HL-60 (cell line): ENCODE results near the gene MUC3A.
"Not testable (repeated sequence)": the region's sequence is repeated elsewhere in the genome, so short reads cannot be mapped to it uniquely, and the experiment has no call there.

Experiments used
- DNase-seq, 2 experiments: peaks; one replicate each; pipeline ENCODE4 v3.0.0-alpha.2; 2010 to 2020; ENCODE audit warnings: low read depth in 1 of 2, low spot score in 1 of 2
- H3K27ac ChIP-seq: fragments of 250-450 bp; sonication (Bioruptor Pico); replicated peaks from 2 replicates; pipeline ENCODE4 v1.5.1; 2020; ENCODE audit warnings: mild to moderate bottlenecking, moderate library complexity
- H3K27me3 ChIP-seq: fragments of 250-450 bp; sonication (Bioruptor Pico); 2 replicates; pipeline ENCODE4 v1.5.1; 2021; ENCODE audit warnings: mild to moderate bottlenecking, moderate library complexity; ENCODE audit not compliant: insufficient read depth, poor library complexity, severe bottlenecking
- H3K4me3 ChIP-seq: replicated peaks from 2 replicates; pipeline ENCODE4 v1.5.1; 2011; ENCODE audit warnings: mild to moderate bottlenecking, control low read depth, low read length; ENCODE audit not compliant: insufficient read depth
- GABPA ChIP-seq: IDR thresholded peaks from 2 replicates; pipeline ENCODE4 v1.6.1; 2012; ENCODE audit warnings: low read depth
- POLR2AphosphoS5 ChIP-seq: IDR thresholded peaks from 2 replicates; pipeline ENCODE4 v1.6.1; 2012; ENCODE audit warnings: low read depth
- SPI1 ChIP-seq: IDR thresholded peaks from 2 replicates; pipeline ENCODE4 v1.6.1; 2012; ENCODE audit warnings: low read depth, mild to moderate bottlenecking, borderline replicate concordance
- TF ChIP-seq, protein P1 (sequence below): IDR thresholded peaks from 2 replicates; pipeline ENCODE4 v1.6.1; 2012; ENCODE audit warnings: low read depth; ENCODE audit not compliant: insufficient replicate concordance
- TF ChIP-seq, protein P2 (sequence below): IDR thresholded peaks from one replicate; pipeline ENCODE4 v1.5.1; 2011; ENCODE audit warnings: low read length, control low read depth, inconsistent platforms; ENCODE audit not compliant: insufficient read depth

The MUC3A gene

DNA sequence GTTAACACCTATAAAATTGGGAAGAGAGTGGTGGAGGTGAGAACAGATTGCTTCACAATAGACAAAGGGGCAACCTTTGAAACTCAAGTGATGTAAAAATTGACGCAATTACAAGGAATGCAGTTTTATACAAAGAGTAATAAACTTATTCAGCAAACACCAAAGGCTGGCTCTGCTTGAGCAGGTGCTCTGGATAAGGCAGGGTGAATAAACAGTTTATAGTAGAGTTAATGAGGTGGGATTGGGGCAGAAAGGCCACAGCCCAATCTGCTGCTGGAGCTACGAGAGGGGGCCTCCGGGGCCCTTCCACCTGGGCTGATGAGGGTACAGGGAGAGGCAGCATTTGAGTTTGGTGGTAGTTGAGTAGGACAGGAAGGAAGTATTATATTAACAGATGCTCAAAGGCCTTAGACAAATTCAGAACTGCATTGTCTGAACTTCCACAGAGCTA lies 26.1 kb downstream of the MUC3A start:
- DNase-seq = no peak
- TF ChIP-seq GABPA = no peak
- no peak overlapping the region for H3K27ac ChIP-seq
- H3K4me3 ChIP-seq = no peak overlapping the region
- peaks cover 8% of the 10 kb centered on the region for H3K27me3 ChIP-seq

DNA sequence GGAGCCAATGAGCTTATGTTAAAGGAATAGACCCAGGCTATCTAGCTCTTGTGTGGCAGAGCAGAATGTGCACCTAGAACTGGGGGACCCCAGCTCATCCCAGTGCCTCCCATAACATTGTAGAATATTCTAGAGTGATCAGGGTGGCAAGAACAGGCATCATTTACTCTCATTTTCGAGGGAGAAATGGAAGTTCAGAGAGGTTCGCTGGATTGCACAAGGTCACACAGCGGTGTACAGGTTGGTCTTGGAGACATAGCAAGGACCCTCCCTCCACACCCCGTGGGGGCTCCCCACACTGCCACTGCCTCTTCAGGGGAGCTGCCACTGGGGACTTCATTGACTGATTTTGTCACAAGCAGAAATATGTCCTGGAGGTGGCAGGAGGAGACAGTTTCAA lies 29.0 kb downstream of the MUC3A start:
- TF ChIP-seq GABPA (no peak), POLR2AphosphoS5 (no peak), SPI1 (no peak)
- TF ChIP-seq, protein P1, sequence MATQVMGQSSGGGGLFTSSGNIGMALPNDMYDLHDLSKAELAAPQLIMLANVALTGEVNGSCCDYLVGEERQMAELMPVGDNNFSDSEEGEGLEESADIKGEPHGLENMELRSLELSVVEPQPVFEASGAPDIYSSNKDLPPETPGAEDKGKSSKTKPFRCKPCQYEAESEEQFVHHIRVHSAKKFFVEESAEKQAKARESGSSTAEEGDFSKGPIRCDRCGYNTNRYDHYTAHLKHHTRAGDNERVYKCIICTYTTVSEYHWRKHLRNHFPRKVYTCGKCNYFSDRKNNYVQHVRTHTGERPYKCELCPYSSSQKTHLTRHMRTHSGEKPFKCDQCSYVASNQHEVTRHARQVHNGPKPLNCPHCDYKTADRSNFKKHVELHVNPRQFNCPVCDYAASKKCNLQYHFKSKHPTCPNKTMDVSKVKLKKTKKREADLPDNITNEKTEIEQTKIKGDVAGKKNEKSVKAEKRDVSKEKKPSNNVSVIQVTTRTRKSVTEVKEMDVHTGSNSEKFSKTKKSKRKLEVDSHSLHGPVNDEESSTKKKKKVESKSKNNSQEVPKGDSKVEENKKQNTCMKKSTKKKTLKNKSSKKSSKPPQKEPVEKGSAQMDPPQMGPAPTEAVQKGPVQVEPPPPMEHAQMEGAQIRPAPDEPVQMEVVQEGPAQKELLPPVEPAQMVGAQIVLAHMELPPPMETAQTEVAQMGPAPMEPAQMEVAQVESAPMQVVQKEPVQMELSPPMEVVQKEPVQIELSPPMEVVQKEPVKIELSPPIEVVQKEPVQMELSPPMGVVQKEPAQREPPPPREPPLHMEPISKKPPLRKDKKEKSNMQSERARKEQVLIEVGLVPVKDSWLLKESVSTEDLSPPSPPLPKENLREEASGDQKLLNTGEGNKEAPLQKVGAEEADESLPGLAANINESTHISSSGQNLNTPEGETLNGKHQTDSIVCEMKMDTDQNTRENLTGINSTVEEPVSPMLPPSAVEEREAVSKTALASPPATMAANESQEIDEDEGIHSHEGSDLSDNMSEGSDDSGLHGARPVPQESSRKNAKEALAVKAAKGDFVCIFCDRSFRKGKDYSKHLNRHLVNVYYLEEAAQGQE = no peak
- TF ChIP-seq, protein P2, sequence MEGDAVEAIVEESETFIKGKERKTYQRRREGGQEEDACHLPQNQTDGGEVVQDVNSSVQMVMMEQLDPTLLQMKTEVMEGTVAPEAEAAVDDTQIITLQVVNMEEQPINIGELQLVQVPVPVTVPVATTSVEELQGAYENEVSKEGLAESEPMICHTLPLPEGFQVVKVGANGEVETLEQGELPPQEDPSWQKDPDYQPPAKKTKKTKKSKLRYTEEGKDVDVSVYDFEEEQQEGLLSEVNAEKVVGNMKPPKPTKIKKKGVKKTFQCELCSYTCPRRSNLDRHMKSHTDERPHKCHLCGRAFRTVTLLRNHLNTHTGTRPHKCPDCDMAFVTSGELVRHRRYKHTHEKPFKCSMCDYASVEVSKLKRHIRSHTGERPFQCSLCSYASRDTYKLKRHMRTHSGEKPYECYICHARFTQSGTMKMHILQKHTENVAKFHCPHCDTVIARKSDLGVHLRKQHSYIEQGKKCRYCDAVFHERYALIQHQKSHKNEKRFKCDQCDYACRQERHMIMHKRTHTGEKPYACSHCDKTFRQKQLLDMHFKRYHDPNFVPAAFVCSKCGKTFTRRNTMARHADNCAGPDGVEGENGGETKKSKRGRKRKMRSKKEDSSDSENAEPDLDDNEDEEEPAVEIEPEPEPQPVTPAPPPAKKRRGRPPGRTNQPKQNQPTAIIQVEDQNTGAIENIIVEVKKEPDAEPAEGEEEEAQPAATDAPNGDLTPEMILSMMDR = no peak
- H3K27me3 ChIP-seq = no peaks in the 10 kb centered on the region
- H3K27ac ChIP-seq = no peak overlapping the region
- no peak overlapping the region for H3K4me3 ChIP-seq
- no peak for DNase-seq

DNA sequence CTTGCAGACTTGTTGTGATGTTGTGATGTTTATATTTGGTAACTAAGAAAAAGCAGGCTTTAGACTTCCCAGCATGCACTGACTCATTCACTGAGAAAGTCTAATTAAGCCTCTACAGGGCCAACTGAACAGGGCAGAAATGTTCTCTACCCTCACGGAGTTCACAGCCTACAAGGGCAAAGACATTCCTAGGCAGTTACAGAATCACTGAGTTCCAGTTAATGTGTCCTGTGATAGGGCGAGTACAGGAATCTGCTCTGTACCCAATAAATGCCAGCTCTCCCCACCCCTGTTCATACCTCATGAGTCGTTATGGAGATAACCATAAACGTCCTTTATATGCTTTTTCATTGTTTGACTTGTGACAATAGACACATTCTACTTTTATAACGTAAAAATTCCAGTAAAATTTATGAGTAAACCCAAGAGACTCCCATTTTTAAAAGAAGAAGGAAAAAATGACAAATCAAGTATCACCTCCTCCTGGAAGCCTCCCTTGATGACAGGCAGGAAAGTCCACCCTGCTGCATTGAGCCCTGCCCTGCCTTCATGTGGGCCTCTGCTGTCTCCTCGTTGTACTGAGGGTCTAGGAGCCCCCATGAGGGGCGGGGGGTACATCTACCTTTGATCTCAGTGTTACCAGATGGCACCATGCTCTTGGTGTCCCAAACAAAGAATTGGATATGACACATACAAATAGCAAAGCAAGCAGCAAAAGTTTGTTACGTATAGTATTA lies 34.3 kb downstream of the MUC3A start:
- TF ChIP-seq GABPA = no peak
- TF ChIP-seq, protein P2 = no peak
- no peak for TF ChIP-seq SPI1
- TF ChIP-seq, protein P1 = no peak
- TF ChIP-seq POLR2AphosphoS5 = no peak
- DNase-seq = no peak
- H3K27me3 ChIP-seq = no peaks in the 10 kb centered on the region
- no peak overlapping the region for H3K27ac ChIP-seq
- H3K4me3 ChIP-seq = no peak overlapping the region

DNA sequence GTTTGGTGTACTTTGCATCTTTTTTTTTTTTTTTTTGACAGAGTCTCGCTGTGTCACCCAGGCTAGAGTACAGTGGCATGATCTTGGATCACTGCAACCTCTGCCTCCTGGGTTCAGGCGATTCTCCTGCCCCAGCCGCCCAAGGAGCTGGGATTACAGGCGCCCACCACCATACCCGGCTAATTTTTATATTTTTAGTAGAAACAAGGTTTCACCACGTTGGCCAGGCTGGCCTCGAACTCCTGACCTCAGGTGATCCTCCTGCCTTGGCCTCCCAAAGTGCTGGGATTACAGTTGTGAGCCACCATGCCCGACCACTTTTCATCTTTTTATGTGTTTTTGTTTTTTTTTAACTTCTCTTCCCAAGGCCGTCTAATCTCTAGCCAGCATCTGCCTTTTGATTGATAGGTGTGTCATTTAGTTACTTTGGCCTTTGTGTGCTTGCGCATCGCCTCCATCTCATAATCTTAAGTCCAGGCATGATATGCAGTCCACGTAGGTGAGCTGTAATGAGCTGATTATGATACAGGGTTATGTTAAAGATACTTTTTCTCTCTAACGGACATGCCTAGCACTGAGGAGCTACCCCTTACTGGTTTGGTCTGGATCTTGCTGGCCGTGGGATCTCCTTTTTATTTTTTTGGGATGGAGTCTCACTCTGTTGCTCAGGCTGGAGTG lies 35.0 kb downstream of the MUC3A start:
- not testable (repeated sequence) for H3K4me3 ChIP-seq, H3K27ac ChIP-seq, DNase-seq, H3K27me3 ChIP-seq

DNA sequence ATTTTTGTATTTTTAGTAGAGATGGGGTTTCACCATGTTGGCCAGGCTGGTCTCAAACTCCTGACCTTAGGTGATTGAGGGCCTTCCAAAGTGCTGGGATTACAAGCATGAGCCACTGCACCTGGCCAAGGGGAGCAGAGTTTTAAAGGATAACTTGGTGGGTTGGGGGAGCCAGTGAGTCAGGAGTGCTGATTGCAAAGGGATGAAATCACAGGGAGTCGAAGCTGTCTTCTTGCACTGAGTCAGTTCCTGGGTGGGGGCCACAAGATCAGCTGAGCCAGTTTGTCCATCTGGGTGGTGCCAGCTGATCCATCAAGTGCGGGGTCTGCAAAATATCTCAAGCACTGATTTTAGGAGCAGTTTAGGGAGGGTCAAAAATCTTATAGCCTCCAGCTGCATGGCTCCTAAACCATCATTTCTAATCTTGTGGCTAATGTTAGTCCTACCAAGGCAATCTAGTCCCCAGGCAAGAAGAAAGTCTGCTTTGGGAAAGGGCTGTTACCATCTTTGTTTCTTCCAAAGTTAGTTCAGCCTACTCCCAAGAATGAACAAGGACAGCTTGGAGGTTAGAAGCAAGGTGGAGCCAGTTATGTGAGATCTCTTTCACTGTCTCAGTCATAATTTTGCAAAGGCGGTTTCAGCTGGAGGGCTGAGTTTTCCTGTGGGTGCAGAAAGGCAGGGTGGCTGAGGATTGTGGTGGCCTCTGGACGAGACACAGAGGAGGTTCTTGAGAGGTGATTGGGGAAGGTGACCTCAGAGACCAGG lies 35.9 kb downstream of the MUC3A start:
- H3K4me3 ChIP-seq, H3K27me3 ChIP-seq, H3K27ac ChIP-seq, DNase-seq: not testable (repeated sequence)
